HG02870 (cell line): ENCODE measurements around the gene SHFL.

Experiments used
- ATAC-seq: cut with Tn5 transposase; IDR thresholded peaks from one replicate; pipeline ENCODE4 v1.9.1; 2021; ENCODE audit warnings: mild to moderate bottlenecking, moderate library complexity; ENCODE audit not compliant: unreplicated experiment

Gene SHFL

DNA sequence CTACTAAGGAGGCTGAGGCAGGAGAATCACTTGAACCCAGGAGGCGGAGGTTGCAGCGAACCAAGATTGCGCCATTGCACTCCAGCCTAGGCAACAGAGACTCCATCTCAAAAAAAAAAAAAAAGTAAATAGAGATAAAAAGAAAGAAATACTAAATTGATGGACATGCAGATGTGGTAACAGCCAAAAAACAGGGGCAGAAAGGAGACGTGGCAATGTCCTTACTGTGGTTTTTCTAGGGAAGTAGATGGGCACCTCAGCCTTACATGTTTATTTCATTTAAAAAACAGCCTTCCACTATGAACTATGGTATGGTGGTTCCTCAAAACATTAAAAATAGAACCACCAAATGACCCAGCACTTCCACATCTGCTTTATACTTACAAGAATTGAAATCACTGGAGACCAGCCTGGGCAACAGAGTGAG lies 40.1 kb downstream of the SHFL start:
- no peak for ATAC-seq

DNA sequence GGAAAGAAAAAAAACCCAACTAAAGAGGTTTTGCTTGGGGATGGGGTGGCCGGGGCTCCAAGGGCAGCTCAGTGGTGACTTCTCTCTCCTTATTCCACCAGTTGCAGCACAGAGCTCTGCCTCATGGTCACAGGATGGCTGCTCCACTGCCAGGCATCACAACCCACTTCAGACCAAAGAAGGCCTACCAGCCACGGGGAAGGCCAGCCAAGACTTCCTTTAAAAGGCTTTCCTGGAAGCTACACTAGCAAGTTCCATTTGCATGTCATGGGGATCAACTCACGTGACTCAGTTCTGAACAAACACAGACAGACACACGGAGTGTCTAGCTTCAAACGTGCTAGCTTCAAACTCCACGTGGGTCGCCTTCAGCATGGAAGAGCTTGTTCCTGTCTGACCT lies 46.8 kb downstream of the SHFL start:
- no peak for ATAC-seq

DNA sequence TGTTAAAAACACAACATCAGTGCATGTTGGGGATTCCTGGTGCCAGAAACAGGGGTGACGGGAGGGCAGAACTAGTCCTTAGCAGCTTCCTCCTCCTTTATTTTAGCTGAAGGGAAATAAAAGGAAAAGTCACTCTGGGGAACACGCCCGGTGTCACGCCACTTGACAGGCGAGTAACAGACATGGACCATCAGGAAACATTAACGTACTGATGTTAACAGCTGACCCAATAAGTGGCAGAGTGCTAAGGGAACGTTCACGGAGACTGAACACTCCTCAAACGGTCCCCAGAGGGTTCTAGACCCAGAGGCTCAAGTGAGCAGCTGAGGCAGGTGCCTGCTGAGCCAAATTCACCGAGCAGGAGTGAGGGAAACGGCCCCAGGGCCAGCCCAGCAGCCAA lies 47.5 kb downstream of the SHFL start:
- ATAC-seq = no peak

DNA sequence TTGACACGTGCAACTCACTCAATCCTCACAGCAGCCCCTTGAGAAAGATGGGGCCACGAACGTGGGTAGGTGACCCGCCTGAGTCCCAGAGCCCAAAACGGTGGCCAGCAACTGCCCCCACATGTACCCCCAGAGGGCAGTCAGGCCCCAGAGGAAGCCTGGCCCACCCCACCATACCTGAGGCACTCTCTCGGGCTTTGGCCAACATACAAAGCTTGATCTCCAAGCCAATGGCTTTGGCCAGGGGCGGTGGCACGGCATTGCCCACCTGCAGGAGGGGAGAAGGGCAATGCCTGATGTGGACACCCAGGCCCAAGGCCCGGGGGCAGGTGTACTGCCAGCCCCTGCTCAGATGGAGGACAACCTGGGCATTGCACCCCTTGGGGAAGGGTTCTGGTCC lies 47.9 kb downstream of the SHFL start:
- no peak for ATAC-seq

DNA sequence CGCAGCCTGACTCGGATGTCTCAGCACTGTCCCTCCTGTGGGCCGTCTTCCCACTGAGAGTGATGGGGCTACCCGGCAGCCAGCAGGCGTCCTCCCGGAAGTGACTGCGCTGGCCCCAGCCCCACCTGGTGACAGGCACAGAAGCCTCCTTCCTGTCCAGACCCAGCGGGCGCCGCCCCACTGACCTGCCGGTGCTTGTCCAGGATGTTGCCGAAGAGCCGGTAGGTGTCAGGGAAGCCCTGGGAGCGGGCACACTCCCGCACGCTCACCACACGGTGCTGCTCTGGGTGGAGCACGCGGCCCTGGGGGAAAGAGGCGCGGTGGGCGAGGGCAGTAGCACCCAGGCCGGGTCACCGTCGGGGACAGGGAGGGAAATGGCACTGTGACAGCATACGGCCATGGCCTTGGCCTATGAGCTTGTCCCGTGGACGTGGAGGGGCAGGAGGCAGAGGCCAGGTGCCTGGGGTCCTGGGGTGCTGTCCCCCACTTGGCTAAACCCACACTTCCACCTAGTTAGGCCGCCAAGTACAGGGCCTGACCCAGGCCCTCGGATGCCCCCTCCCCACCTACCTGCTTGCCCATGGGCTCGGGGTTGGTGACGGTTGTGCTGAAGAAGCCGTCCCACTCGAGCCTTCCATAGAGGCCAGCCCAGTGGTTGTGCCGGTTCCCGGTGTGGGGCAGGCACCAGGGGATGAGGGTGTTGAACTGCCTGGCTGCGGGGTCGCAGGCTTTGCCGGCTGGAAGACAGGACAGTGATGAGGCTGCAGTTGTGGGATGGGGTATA lies 49.6 kb downstream of the SHFL start:
- ATAC-seq = no peak

DNA sequence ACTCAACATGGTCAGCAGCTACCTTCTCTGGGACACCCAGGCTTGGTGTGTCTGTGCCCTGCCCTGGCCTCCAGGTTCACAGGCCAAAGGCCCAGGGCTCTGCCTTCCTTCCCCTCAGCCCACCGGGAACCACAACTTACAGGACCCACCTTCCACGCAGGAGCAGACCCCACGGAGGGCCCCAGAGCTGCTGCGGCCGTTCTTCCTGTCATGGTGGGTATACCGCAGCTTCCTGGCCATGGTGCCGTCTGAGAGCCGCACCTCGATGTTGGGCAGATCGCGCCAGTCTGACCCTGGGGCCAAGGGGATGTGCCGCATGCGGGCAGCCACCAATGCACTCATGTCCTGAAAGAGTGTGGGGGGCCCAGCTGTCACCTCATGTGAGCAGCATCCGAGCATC lies 50.8 kb downstream of the SHFL start:
- ATAC-seq = no peak

DNA sequence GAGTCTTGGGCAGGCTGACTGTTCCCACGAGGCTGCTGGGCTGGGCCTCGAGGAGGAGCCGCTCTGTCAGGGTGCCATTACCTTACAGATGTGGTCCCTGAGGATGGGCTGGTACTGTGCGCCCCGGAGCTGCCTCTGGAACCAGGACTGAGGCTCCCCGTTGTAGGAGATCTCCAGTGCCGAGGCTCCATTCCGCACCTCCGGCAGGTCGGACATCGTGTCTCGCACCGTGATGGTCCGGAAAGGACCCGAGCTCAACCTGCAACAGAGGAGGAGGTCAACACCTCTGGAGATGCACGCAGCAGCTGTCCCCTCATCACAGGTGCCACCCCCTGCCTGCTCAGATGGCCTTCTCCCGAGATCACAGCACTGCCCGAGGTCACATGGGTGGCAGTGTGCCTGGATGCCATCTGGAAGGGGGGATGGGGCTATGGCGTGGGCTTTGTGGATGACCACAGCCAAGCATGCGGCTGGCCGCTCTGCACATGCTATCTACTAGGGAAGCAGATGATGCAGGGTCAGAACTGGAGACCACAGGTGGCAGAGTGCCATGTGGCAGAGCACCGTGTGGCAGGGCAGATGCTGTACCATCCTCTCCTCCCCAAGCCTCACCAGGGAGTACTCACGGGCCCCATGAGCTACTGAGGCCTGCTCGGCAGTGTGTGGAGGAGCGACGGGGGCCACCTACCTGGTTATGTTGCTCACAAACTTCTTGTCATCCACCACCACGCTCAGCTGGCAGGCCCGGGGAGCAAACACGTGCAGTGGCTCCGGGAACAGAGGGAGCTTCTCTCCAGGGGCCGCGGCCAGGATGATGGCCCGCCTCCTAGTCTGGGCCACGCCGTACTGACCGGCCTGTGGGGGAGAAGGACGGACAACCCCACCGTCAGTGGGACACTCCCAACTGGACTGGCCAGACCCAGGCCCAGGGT lies 51.9 kb downstream of the SHFL start:
- no peak for ATAC-seq

DNA sequence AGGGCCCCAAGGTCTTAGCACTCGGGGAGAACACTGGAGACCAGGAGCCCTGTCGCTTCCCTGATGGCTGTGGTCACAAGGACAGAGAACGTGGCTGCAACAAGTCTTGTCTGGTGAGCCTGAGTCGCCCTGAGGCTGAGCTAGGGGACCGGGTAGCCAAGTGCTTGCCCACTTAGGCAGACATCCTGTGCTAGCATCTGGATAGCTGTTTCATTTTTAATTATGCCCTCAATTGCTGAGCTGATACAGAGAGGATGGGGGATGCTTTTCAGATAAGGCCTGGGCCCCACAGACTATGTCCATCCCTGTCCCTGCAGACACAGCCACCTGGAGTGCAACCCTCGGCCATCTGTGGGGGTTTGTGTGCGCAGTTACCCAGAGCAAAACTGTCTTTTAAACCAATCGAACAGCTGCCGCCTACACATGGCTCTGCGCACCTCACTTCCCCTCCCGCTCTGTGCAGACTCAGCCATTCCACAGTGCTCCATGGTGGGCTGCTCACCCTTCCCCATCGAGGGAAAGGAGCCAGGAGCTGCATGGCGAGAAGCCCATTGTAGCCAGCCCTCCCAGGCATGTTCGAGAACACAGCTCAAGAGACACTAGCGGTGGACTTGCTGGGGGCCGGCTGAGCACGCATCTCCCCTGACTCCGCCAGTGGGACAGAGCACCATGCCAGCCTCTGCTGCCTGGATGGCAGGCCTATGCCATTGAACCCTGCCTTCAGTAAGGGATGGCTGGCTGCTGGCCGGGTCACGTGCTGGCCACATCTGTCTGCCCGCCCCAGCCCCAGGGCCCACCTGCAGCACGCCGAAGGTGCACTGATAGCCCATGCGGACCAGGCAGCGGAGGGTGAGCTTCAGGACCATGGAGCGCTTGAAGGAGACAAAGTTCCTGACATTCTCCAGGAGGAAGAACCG lies 53.0 kb downstream of the SHFL start:
- no peak for ATAC-seq

DNA sequence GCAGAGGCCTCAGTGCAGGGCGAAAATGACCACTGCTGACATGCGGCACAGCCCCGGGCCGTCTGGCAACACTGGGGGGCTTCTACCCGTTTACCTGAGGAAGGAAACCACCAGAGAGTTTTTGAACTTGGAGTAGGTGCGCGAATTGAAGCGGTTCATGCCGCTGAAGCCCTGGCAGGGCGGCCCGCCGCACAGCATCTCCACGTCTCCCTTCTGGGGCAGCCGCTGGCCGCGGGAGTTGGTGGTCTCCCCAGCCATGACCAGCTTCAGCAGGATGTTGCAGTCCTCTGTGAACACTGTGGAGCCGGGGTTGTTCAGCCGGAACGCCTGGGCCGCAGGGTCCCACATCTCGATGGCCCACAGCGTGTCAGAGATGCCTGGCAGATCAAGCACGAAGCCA lies 53.8 kb downstream of the SHFL start:
- ATAC-seq = no peak

DNA sequence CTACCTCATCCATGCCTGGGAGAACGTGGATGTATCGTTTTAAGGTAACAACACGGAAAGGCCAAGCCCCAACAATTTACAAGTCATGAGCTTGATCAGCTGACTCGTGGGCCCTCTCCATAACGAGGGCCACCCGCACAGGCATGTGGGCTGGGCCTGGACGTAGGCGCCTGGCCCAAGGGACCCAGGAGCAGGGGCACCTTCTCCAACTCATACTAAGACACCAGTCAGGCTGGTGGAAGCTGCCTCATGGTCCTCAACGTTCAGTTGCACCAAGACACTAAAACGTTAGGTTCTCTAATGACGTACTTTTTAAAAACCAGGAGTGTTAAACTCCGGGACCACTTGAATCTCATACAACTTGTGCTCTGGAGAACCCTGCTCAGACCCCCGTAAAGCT lies 55.4 kb downstream of the SHFL start:
- ATAC-seq = no peak

DNA sequence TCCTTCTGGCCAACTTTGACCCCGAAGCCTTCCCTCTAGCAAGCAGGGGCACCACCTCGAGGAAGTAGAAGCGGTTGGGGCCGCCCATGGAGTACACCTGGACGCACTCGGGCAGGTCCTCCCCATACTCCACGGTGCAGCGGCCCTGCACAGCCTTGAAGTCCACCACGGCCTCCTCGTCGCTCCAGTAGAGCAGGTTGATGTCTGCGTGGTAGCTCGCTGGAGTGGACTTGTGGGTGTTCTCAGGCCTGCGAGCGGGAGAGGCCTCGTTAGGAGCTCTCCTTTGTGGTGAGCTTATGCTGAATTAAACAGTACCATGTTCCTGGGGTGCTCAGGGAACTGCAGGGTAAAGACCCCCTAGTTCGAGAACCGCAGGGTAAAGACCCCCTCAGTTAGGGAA lies 55.9 kb downstream of the SHFL start:
- no peak for ATAC-seq
